HG02938 (cell line): ENCODE measurements around the gene NUPR2.
"Not testable (repeated sequence)": the region's sequence is repeated elsewhere in the genome, so short reads cannot be mapped to it uniquely, and the experiment has no call there.

Source experiments
- ATAC-seq: cut with Tn5 transposase; IDR thresholded peaks from one replicate; pipeline ENCODE4 v1.9.1; 2021; ENCODE audit warnings: mild to moderate bottlenecking, moderate library complexity; ENCODE audit not compliant: unreplicated experiment

Gene NUPR2

GRCh38 chr7:56087445-56087844 is 28.8 kb downstream of the NUPR2 start:
- no peak for ATAC-seq

GRCh38 chr7:56086761-56087160 is 29.5 kb downstream of the NUPR2 start:
- ATAC-seq: no peak

- no peak for ATAC-seq
These were observed 32.9 kb downstream of the NUPR2 start for GRCh38 chr7:56083150-56083785.

GRCh38 chr7:56081626-56082340 is 34.4 kb downstream of the NUPR2 start:
- no peak for ATAC-seq

GRCh38 chr7:56080726-56081435 is 35.3 kb downstream of the NUPR2 start:
- ATAC-seq: not testable (repeated sequence)

- ATAC-seq: no peak
These were observed 36.6 kb downstream of the NUPR2 start for GRCh38 chr7:56079450-56080185.

- ATAC-seq: no peak
These were observed 38.0 kb downstream of the NUPR2 start for GRCh38 chr7:56078196-56078595.

- ATAC-seq: no peak
These were observed 38.5 kb downstream of the NUPR2 start for GRCh38 chr7:56077681-56078080.

GRCh38 chr7:56074371-56074791 is 41.8 kb downstream of the NUPR2 start:
- peak; percentile 91 for ATAC-seq

- ATAC-seq: not testable (repeated sequence)
These were observed 49.8 kb downstream of the NUPR2 start for GRCh38 chr7:56066376-56066775.
